Lung microvascular endothelial cell (primary cell): Measurements from ENCODE around the gene GRB2. TPM values are rescaled to one million over a fixed set of nuclear protein-coding genes. Genes with fewer than 3 reads are reported as not detected.
A peak's percentile ranks its signal among the peaks of the same experiment; 100 is the strongest.
"Not testable (repeated sequence)": the region's sequence is repeated elsewhere in the genome, so short reads cannot be mapped to it uniquely, and the experiment has no call there.

ENCODE experiments used
- DNase-seq, 2 donors: peaks; one replicate each; pipeline versions ENCODE4 v3.0.0 to v3.0.0-alpha.2; 2010; ENCODE audit warnings: low read depth in 2 of 2
- total RNA-seq: library from RNA; depleted of rRNA; stranded (reverse); fragments of >200 nt; gene quantifications from 2 replicates; pipeline ENCODE4 v1.2.1, GENCODE V29; 2014

The GRB2 gene
- total RNA-seq, 1 donor from 2014 or later = 77.4 TPM

DNA sequence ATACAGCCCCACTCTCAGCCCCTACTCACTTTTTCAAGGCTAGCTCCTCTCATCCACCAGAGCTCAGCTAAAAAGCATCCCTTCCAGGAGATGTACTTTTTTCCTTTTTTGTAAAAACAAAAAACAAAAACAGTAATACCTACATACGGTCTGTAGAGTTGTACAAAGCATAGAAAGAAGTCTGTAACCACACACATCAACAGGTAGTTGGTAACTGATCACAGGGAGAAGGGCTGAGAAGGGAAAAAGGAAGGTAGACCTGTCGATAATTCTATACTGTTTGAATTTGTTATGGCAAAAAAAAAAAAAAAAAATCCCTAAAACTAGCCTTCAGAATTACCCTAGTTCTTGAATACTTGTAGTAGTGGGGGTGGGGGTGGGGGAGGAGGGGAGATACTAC is 117.1 kb downstream of the GRB2 start:
- DNase-seq = no peak

DNA sequence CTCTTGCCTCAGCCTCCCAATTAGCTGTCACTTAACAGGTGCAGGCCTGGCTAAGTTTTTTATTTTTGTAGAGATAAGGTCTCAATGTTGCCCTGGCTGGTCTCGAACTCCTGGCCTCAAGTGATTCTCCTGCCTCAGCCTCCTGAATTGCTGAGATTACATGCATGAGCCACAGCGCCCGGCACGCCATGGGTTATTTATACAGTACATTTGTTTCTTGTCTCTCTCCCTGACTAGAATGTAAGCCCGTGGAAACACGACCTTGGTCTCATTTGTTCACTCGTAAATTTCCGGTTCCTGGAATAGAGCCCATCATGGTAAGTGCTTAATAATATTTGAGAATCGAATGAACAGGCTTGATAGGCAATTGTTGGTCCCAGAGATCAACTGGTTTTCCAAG is 118.3 kb downstream of the GRB2 start:
- no peak for DNase-seq

DNA sequence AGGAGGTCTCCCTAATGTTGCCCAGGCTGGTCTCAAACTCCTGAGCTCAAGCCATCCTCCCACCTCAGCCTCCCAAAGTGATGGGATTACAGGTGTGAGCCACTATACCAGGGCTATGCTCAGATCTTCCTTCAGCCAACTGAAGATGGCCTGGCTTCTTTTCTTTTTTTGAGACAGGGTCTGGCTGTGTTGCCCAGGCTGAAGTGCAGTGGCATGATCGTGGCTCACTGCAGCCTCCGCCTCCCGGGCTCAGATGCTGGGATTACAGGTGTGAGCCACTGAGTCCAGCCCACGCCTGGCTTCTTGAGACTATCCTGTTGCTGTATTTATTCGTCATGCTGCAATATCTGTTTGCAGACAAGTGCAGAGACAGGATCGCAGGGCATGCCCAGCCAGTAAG is 120.4 kb downstream of the GRB2 start:
- no peak for DNase-seq

DNA sequence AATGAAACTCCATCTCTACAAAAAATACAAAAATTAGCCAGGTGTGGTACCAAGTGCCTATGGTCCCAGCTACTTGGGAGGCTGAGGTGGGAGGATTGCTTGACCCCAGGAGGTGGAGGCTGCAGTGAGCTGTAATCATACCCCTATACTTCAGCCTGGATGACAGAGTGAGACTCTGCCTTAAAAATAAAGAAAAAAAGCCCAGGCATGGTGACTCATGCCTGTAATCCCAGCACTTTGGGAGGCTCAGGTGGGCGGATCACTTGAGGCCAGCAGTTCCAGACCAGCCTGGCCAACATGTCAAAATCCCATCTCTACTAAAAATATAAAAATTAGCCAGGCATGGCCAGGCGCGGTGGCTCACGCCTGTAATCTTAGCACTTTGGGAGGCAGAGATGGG is 125.3 kb downstream of the GRB2 start:
- DNase-seq = not testable (repeated sequence)

DNA sequence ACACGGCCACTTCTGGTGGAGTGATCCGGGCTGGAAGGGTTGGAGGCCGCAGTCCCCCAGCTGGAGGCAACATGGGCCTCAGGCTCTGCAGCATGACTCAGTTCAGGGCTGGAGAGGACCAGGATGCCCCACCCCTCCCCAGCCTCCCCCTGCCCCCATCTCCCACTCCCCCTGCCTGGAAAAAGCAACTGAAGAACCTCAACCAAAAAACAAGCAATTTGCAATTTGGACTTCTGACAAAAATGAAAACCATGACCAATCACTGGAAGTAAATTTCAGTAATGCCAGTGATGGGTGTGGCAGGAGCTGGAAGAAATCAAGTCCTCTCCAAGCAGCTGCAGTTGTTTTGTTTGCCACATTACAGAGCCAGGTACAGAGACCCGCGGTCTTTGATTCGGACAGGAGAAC is 127.8 kb downstream of the GRB2 start:
- DNase-seq = no peak

DNA sequence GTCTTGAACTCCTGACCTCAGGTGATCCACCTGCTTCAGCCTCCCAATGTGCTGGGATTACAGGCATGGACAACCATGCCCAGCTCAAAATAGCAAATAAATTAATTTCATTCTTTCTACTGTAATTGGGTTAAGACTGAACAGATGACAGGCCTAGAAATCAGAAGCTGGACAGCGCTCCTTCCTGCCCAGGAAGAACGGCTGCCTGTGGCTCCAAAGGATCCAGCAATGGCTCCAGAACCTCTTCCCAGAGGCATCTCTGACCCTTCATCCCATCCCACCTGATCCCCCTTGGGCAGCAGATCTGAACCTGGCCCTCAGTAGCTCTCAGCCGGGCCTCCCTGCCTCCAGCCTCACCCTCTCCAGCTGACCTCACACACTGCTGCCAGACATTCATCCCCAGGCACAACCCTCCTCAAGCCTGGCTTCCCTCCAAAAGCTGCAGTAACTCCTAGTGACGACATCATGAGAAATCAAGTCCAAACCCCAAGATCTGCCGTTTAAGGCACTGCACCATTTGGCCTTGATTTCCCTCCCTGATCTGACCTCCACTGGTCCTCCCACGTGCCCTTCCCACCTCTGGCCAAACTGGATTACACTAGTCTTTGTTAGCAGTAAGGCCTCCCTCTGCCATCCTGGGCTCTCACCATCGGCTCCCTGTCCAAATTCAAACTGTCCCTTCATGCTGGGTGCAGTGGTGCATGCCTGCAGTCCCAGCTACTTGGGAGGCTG is 131.3 kb downstream of the GRB2 start:
- peak in 1 of 2 donors; percentile 43 for DNase-seq

DNA sequence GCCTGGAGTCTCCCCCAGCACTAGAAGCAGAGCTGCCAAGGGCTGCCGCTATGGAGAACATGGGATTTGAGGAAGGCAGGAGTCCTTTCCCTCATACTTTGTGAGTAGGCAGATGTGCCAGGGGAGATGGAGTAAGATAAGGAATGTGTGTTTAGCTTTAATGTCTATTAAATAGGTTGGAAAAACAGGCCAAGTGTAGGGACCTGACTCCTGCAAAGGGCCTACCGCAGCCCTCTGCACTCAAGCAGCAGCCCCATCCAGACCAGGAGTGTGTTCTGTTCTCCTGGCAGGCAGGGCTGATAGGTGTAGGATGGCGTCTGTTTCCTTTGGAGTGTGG is 132.7 kb downstream of the GRB2 start:
- DNase-seq = no peak

DNA sequence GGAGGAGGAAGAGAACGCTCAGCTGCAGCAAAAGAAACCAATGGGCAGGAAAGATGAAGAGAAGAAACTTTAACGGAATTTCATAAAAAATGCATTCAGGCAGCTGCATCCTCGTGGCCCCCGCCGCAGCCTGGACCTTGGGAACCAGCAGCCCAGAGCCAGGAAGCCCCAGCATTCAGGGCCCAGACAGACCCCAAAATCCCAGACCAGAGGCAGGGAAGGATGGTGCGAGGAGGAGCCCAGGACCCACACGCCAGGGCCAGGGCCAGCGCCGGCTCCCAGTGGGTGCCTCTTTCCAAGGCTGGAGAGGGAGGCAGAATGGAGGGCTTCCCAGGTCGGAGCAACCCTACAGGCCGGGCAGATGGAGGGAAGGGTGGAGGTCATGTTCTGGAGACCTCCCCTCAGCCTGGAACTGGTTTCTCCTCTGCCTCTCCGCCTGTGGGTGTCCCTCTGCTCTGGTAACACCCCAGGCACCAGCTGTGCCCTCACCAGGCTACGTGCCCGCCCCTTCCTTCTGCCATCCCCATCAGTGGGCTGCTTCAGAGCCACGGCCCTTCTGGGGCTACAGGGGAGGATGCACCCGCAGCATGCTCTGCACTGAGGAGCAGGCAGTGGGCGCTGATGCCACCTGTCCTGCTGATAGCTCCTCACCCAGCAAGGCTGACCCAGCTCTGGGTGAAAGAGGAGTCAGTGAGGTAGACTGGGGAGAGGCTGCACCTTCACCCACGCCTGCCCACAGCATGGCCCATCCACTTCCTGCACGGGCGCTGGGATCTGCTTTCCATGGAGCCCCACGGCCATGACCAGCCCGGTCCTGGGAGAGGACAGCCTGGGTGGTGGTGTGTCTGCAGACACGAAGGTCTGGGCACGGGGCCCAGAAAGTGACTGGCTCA is 133.3 kb downstream of the GRB2 start:
- DNase-seq = no peak

DNA sequence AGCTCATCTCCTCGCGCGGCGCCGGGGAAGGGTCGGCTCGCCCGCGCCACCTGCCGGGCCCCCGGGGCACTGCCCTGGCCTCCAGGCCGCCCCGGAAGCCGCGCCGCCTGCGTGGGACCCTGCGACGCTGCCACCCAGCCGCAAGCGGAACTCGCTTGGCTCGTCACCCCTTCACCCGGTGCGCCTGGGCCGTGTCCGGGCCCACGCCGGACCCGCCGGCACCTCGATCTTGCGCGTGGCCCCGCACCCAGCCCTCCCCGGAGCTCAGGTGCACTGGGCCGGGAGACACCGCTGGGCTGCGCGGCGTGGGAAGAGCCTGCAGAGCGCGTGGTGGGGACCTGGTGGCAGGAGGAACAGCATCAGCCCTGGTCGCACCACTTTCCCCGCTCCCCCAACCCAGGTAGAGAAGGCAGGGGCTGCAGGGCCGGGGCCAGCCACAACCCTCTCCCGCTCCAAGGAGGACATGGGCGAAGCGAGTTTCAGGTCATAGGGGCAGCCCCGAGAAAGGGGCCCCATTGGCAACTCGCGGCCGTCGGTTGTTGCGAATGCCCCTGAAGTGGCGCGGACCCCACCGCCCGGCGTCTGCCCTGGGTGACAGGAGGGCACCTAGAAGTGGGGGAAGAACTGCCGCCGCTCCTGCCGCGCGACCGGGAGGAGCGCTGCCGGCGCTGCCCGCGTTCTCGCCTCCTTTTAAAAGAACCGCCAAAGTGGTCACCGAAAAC is 134.1 kb downstream of the GRB2 start:
- DNase-seq = peak in 1 of 2 donors; percentile 74

DNA sequence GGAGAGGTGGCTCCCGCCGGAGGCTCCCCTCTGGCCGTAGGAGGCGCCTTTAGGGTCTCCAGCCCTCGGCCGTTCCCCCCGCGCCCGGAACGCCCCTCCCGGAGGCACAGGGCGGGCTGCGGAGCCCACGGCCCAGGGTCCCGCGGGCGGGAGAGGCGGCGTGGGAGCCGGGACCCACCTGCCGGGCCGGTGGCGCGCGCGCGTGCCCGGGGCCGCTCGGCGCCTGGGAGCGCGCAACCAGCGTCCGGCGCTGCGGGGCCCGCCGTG is 134.6 kb downstream of the GRB2 start, which contains the start of gene MIF4GD:
Gene MIF4GD, minus strand, starts transcription at position 266 of the 267 bp plus-strand sequence. CDS start 1,036 bp downstream, outside the sequence.
- peak in 1 of 2 donors; percentile 82 for DNase-seq

DNA sequence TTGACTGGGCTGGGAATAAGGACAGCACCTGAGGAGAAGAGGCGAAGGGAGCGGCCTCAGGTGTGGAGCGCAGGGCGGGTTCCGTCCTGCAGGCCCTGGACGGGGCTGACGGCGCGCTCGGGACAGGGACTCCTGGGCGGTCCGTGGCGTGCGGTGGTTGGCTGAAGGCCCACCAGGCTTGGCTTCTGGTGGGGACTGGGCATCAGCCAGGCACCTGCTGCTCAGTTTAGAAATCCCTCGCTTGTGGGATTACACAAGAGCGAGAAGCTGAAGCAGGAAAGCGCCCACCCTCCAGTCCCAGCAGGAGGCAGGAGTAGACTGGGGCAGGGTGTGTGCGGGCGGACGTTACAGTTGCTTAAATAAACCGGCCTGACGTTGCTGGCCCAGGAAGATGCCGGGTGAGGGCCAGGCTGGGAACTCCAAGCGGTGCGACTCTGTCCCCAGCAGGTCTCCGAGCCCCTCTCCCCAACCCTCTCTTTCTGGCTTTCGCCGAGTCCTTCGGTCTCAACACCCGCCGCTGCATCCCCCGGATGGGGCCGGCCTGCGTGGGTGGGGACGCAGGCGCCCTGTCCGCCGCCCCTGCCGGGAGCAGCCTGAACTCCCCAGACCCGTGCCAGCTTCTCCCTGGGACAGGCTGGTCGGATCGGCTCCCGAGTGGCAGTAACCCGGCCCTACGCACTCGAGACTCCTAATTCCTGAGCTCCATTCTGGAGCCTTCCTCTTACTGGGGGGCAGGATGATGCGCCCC is 135.1 kb downstream of the GRB2 start:
- DNase-seq = peak; percentile 69 to 79

DNA sequence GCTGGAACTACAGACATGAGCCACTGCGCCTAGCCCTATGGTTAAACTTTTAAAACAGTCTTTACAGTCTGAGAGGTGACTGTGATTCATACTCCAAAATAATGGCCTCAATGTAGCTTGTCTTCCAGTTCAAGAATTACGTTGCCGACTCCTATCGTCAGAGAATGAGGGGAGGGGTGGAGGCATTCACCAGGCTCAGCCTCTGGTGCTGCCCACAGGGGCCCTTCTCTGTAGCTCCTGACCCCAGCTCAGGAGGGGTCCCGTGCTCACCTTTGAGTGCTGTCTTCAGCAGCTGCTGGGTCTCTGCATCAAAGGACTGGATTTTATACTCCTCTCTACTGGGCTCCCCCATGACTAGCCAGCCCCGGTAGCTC is 135.6 kb downstream of the GRB2 start:
- no peak for DNase-seq

Other genes starting within 250 kb of the GRB2 start
- gene SUMO2, start 222.7 kb downstream of the GRB2 start, total RNA-seq = 89.4 and 100 TPM in 2 replicates
- gene NUP85, start 200.0 kb downstream of the GRB2 start, total RNA-seq = 28.3 and 31.5 TPM in 2 replicates
- gene GGA3, start 144.1 kb downstream of the GRB2 start, total RNA-seq = 6.1 and 10.5 TPM in 2 replicates
- 60.9 and 61.0 TPM in 2 replicates for gene MRPS7, start 143.8 kb downstream of the GRB2 start, total RNA-seq
- 7.4 and 7.5 TPM in 2 replicates for gene MIF4GD, start 134.4 kb downstream of the GRB2 start, total RNA-seq
- gene SLC25A19, start 116.2 kb downstream of the GRB2 start, total RNA-seq = 3.9 and 6.5 TPM in 2 replicates
- gene TMEM94, start 51.0 kb upstream of the GRB2 start, total RNA-seq = 20.0 and 20.6 TPM in 2 replicates
- gene CASKIN2, start 109.9 kb upstream of the GRB2 start, total RNA-seq = 7.0 and 11.5 TPM in 2 replicates
- gene TSEN54, start 110.8 kb upstream of the GRB2 start, total RNA-seq = 7.4 and 8.9 TPM in 2 replicates
- gene LLGL2, start 120.0 kb upstream of the GRB2 start, total RNA-seq = 8.3 and 14.7 TPM in 2 replicates
- 3.3 and 20.2 TPM in 2 replicates for gene MYO15B, start 182.1 kb upstream of the GRB2 start, total RNA-seq
- gene SMIM5, start 227.8 kb upstream of the GRB2 start, total RNA-seq = not detected in 2 replicates